Uterus (tissue), 2 donors: ENCODE measurements around the gene DLK2.
"Not testable (repeated sequence)": the region's sequence is repeated elsewhere in the genome, so short reads cannot be mapped to it uniquely, and the experiment has no call there.

Experiments
- POLR2A ChIP-seq, 2 donors: fragments of 450-650 bp; IDR thresholded peaks; one replicate each; pipeline ENCODE4 v1.6.1; 2016; ENCODE audit warnings: antibody characterized with exemption in 2 of 2, mild to moderate bottlenecking in 1 of 2, moderate library complexity in 1 of 2
- TF ChIP-seq, protein P1 (sequence below), 4 experiments: fragments of 200-600 bp in 2 of 4; fragments of 450-650 bp in 2 of 4; sonication (generic) in 2 of 4; IDR thresholded peaks; one replicate each; pipeline ENCODE4 v1.5.1; 2016 to 2019; ENCODE audit warnings: antibody characterized with exemption in 4 of 4, mild to moderate bottlenecking in 2 of 4, moderate library complexity in 1 of 4

DNA sequence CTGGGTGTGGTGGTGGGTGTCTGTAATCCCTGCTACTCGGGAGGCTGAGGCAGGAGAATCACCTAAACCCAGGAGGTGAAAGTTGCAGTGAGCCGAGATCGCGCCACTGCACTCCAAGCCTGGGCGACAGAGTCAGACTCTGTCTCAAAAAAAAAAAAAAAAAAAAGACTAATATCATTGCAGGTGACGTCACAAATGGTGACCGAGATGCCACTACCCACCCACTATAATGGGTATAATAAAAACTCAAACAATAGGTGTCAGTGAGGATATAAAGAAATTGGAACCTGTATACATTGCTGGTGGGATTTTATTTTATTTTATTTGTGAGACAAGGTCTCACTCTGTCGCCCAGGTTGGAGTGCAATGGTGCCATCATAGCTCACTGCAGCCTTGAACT, 40.1 kb downstream of the DLK2 start:
- not testable (repeated sequence) for TF ChIP-seq POLR2A (IDR thresholded peaks at IDR 0.05)
- TF ChIP-seq, protein P1, sequence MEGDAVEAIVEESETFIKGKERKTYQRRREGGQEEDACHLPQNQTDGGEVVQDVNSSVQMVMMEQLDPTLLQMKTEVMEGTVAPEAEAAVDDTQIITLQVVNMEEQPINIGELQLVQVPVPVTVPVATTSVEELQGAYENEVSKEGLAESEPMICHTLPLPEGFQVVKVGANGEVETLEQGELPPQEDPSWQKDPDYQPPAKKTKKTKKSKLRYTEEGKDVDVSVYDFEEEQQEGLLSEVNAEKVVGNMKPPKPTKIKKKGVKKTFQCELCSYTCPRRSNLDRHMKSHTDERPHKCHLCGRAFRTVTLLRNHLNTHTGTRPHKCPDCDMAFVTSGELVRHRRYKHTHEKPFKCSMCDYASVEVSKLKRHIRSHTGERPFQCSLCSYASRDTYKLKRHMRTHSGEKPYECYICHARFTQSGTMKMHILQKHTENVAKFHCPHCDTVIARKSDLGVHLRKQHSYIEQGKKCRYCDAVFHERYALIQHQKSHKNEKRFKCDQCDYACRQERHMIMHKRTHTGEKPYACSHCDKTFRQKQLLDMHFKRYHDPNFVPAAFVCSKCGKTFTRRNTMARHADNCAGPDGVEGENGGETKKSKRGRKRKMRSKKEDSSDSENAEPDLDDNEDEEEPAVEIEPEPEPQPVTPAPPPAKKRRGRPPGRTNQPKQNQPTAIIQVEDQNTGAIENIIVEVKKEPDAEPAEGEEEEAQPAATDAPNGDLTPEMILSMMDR (IDR thresholded peaks at IDR 0.05) = not testable (repeated sequence)
